Large intestine (tissue), 12 donors: Measurements from ENCODE around the gene DCLK3. TPM values are rescaled to one million over a fixed set of nuclear protein-coding genes. Genes with fewer than 3 reads are reported as not detected.

ENCODE experiments used
- DNase-seq, 2 donors: peaks; one replicate each; pipeline versions ENCODE4 v3.0.0 to v3.0.0-alpha.2; 2013
- H3K27ac ChIP-seq: one replicate; pipeline ENCODE4 v1.5.1; 2013; ENCODE audit warnings: low read length
- H3K27me3 ChIP-seq: 2 replicates; pipeline ENCODE4 v1.6.1; 2013; ENCODE audit warnings: low read length; ENCODE audit not compliant: control insufficient read depth, insufficient read depth
- H3K36me3 ChIP-seq: 2 replicates; pipeline ENCODE4 v1.6.1; 2013; ENCODE audit warnings: low read length; ENCODE audit not compliant: control insufficient read depth, insufficient read depth
- H3K4me1 ChIP-seq: one replicate; pipeline ENCODE4 v1.6.1; 2013; ENCODE audit warnings: low read length; ENCODE audit not compliant: control insufficient read depth, insufficient read depth
- H3K4me3 ChIP-seq: one replicate; pipeline ENCODE4 v1.5.1; 2013; ENCODE audit warnings: low read length
- H3K9me3 ChIP-seq: one replicate; pipeline ENCODE4 v1.6.1; 2013; ENCODE audit warnings: mild to moderate bottlenecking, low read depth, low read length, moderate library complexity; ENCODE audit not compliant: control insufficient read depth
- WGBS: methylation state at CpG from one replicate; pipeline ENCODE4 v1.1.5; 2013; ENCODE audit warnings: low lambda C conversion rate; ENCODE audit not compliant: insufficient coverage; 5-methylcytosine and 5-hydroxymethylcytosine counted together
- long read RNA-seq, 11 donors: transcript quantifications; one replicate each; lab custom pipeline, GENCODE V29; 2026
- polyA plus RNA-seq: library from polyadenylated mRNA; unstranded; fragments of 120-200 nt; gene quantifications from one replicate; pipeline ENCODE4 v1.2.1, GENCODE V29; 2013

Gene DCLK3
- 1.0 TPM for polyA plus RNA-seq
- long read RNA-seq, donor 1, result 0 reads
- long read RNA-seq, donor 2, result 0 reads
- long read RNA-seq, donor 3, result 0 reads
- long read RNA-seq, donor 4, result 0 reads
- long read RNA-seq, donor 5, full-length matches to known transcripts, result 1 of 1 reads
- long read RNA-seq, donor 5, partial matches to known transcripts, result 0 of 1 reads
- long read RNA-seq, donor 5, other reads (novel, unspliced or antisense), result 0 of 1 reads
- long read RNA-seq, donor 6, result 0 reads
- long read RNA-seq, donor 7, result 0 reads
- long read RNA-seq, donor 8, full-length matches to known transcripts, result 2 of 2 reads
- long read RNA-seq, donor 8, partial matches to known transcripts, result 0 of 2 reads
- long read RNA-seq, donor 8, other reads (novel, unspliced or antisense), result 0 of 2 reads
- long read RNA-seq, donor 9, result 0 reads
- long read RNA-seq, donor 10, result 0 reads
- long read RNA-seq, donor 11, full-length matches to known transcripts, result 1 of 1 reads
- long read RNA-seq, donor 11, partial matches to known transcripts, result 0 of 1 reads
- long read RNA-seq, donor 11, other reads (novel, unspliced or antisense), result 0 of 1 reads

- DNase-seq, result peak in 1 of 2 donors; percentile 31
- Histone ChIP-seq H3K4me1 (no peaks in the 10 kb centered on the region), H3K36me3 (no peaks in the 10 kb centered on the region), H3K9me3 (no peaks in the 10 kb centered on the region), H3K27ac (no peak within 1 kb of the TSS), H3K27me3 (peaks cover 74% of the 10 kb centered on the region), H3K4me3 (peak within 1 kb of the TSS; percentile 26)
- no CpG with 5 or more reads among the region's 99 CpGs for WGBS
Observed at GRCh38 chr3:36763850-36764703, at the start of gene DCLK3. DCLK3 (minus strand) TSS chr3:36764553; CDS start chr3:36764263, 290 bp downstream.

- WGBS, result 100% methylated on average over 3 of the region's 6 CpGs
- Histone ChIP-seq H3K27ac (no peak overlapping the region), H3K9me3 (no peaks in the 10 kb centered on the region), H3K36me3 (no peaks in the 10 kb centered on the region), H3K4me1 (no peaks in the 10 kb centered on the region), H3K4me3 (no peak overlapping the region), H3K27me3 (no peaks in the 10 kb centered on the region)
- no peak for DNase-seq
Observed at GRCh38 chr3:36813305-36813704, 49.0 kb upstream of the DCLK3 start.

DNA sequence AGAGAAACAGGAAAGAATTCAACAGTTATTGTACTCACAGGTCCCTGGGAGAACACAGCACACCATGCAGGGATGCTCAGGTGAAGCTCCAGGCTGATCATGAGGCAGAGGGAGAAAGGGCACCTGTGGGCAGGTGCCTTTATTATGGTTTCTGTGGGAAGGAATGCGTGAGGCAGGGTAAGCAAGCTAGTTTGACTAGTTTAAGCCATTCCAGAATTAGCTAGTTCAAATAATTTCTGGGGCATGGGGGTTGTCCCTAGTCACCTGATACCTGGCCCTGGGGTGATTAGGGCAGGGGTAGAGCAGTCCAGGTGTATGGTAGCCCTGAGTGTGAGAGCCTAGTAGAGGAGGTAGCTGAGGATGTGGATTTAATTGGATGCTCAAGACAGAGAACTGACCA is 47.9 kb upstream of the DCLK3 start:
- no peaks in the 10 kb centered on the region for H3K27me3 ChIP-seq
- DNase-seq, result no peak
- no peak overlapping the region for H3K4me3 ChIP-seq
- H3K27ac ChIP-seq, result no peak overlapping the region
- no peaks in the 10 kb centered on the region for H3K4me1 ChIP-seq
- no peaks in the 10 kb centered on the region for H3K9me3 ChIP-seq
- no CpG with 5 or more reads among the region's 1 CpG for WGBS
- no peaks in the 10 kb centered on the region for H3K36me3 ChIP-seq

- H3K9me3 ChIP-seq, result no peaks in the 10 kb centered on the region
- no peak overlapping the region for H3K27ac ChIP-seq
- no peaks in the 10 kb centered on the region for H3K4me1 ChIP-seq
- H3K4me3 ChIP-seq, result no peak overlapping the region
- DNase-seq, result no peak
- no peaks in the 10 kb centered on the region for H3K36me3 ChIP-seq
- no peaks in the 10 kb centered on the region for H3K27me3 ChIP-seq
- 100% methylated on average over 1 of the region's 2 CpGs for WGBS
Observed at GRCh38 chr3:36811768-36812167, 47.4 kb upstream of the DCLK3 start.

DNA sequence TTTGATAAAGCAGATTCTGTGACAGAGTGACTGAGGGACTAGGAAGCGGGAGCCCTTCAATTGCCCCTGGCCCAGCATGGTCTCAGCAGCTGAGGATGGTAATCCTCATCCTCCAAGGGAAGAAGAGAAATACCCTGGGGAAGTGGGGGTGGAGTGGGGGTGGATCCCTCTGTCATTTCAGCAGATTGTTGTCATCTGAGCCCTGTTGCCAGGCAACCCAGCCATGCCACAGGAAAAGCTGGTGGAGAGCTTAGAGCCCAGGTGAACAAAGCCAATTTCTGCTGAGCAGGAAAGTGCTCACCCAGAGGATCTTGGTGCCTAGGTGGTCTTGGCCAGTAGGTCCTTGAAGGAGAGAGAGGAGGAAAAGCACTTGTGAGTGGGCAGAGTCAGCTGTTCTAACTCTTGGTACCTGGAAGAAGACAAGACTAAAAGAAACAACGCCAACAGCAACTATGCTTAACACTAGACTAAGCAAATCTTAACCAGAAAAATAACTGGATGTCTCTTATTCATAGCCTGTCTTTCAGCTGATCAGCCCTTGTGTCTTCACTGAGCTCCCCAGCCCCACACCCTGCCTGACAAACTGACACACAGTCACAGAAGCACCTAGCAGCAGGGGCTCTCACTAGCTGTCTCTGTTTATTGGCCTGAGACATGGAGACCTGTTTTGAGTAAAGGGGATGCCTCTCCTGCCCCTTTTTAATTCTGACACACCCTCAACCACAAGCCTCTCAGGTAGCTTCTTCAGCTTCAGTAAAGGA is 40.1 kb upstream of the DCLK3 start:
- Histone ChIP-seq H3K4me3 (no peak overlapping the region), H3K9me3 (no peaks in the 10 kb centered on the region), H3K27ac (no peak overlapping the region), H3K36me3 (no peaks in the 10 kb centered on the region), H3K27me3 (no peaks in the 10 kb centered on the region), H3K4me1 (no peaks in the 10 kb centered on the region)
- 100% methylated on average over 1 of the region's 2 CpGs for WGBS
- DNase-seq, result no peak

- Histone ChIP-seq H3K9me3 (no peaks in the 10 kb centered on the region), H3K4me1 (no peaks in the 10 kb centered on the region), H3K4me3 (no peak overlapping the region), H3K27ac (no peak overlapping the region), H3K36me3 (no peaks in the 10 kb centered on the region), H3K27me3 (no peaks in the 10 kb centered on the region)
- WGBS, result no CpG with 5 or more reads among the region's 5 CpGs
- no peak for DNase-seq
Observed at GRCh38 chr3:36803091-36803791, 38.9 kb upstream of the DCLK3 start.

GRCh38 chr3:36800533-36801116 is 36.3 kb upstream of the DCLK3 start:
- WGBS, result no CpG with 5 or more reads among the region's 3 CpGs
- Histone ChIP-seq H3K4me1 (no peaks in the 10 kb centered on the region), H3K27ac (no peak overlapping the region), H3K36me3 (no peaks in the 10 kb centered on the region), H3K4me3 (no peak overlapping the region), H3K9me3 (no peaks in the 10 kb centered on the region), H3K27me3 (no peaks in the 10 kb centered on the region)
- DNase-seq, result no peak

DNA sequence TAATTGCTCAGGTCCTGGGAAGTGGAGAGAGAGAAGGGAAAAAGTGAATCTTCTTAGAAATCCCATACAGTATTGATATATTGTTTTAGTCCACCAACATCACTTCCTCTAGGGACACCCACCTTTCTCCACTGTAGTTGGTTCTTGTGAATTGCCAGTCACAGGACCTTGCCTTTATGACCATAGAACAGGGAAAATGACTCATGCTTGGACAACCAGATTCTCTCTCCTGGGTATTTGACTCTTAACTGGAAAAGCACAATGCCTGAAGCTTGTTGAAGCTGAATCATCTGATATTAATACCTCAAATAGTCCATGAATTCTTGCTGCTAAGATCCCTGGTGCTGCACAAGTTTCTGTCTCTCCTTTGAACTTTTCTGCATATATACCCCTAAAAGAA is 32.5 kb upstream of the DCLK3 start:
- Histone ChIP-seq H3K27ac (no peak overlapping the region), H3K4me3 (no peak overlapping the region), H3K36me3 (no peaks in the 10 kb centered on the region), H3K27me3 (peaks cover 4% of the 10 kb centered on the region), H3K4me1 (no peaks in the 10 kb centered on the region), H3K9me3 (no peaks in the 10 kb centered on the region)
- no peak for DNase-seq

GRCh38 chr3:36796161-36796560 is 31.8 kb upstream of the DCLK3 start:
- Histone ChIP-seq H3K4me1 (no peaks in the 10 kb centered on the region), H3K4me3 (no peak overlapping the region), H3K9me3 (no peaks in the 10 kb centered on the region), H3K27ac (no peak overlapping the region), H3K27me3 (peaks cover 4% of the 10 kb centered on the region), H3K36me3 (no peaks in the 10 kb centered on the region)
- WGBS, result no CpG with 5 or more reads among the region's 2 CpGs
- no peak for DNase-seq
